ENCODE measurements around the gene KDM5B.

GRCh38 chr1:202794051-202794740 is 14.0 kb downstream of the KDM5B start:
- TF ChIP-seq CTCF (IDR thresholded peaks at IDR 0.05) (no peak), ZFX (IDR thresholded peaks at IDR 0.05; ENCODE audit: borderline replicate concordance) (no peak)
